NB4 (cell line): Measurements from ENCODE around the gene CNKSR1.

Experiments
- CTCF ChIP-seq: IDR thresholded peaks from one replicate; pipeline ENCODE4 v1.5.1; 2012; ENCODE audit warnings: low read depth, low read length
- MAX ChIP-seq: IDR thresholded peaks from 2 replicates; pipeline ENCODE4 v1.6.1; 2011; ENCODE audit warnings: low read depth, low read length
- MYC ChIP-seq: IDR thresholded peaks from 2 replicates; pipeline ENCODE4 v1.6.1; 2011; ENCODE audit warnings: low read depth, low read length
- POLR2A ChIP-seq: IDR thresholded peaks from 2 replicates; pipeline ENCODE4 v1.6.1; 2011; ENCODE audit warnings: mild to moderate bottlenecking; ENCODE audit not compliant: insufficient read length; ENCODE audit errors: extremely low read depth

- peak; percentile 74 for TF ChIP-seq CTCF
- peak; percentile 51 for TF ChIP-seq MAX
- peak; percentile 93 for TF ChIP-seq POLR2A
- peak; percentile 75 for TF ChIP-seq MYC
Observed at GRCh38 chr1:26233903-26234643, 56.8 kb downstream of the CNKSR1 start, which contains the start of gene CEP85.
